ENCODE results near the gene OSBPL6. TPM values are rescaled to one million over a fixed set of nuclear protein-coding genes. Genes with fewer than 3 reads are reported as not detected.
"Not testable (repeated sequence)": the region's sequence is repeated elsewhere in the genome, so short reads cannot be mapped to it uniquely, and the experiment has no call there.

The OSBPL6 gene
- total RNA-seq, 1 experiment from 2014 or later = 12.3 TPM

- no peak for DNase-seq (ENCODE audit: low read depth)
Observed at GRCh38 chr2:178401994-178402437, 207.7 kb downstream of the OSBPL6 start.

GRCh38 chr2:178403671-178404306 lies 209.5 kb downstream of the OSBPL6 start:
- DNase-seq (ENCODE audit: low read depth) = peak; percentile 77

GRCh38 chr2:178404368-178404767 lies 210.1 kb downstream of the OSBPL6 start:
- DNase-seq (ENCODE audit: low read depth) = peak; percentile 96

GRCh38 chr2:178409261-178409660 lies 214.9 kb downstream of the OSBPL6 start:
- DNase-seq (ENCODE audit: low read depth) = no peak

- DNase-seq (ENCODE audit: low read depth) = no peak
Observed at GRCh38 chr2:178412047-178412446, 217.7 kb downstream of the OSBPL6 start.

- not testable (repeated sequence) for DNase-seq (ENCODE audit: low read depth)
Observed at GRCh38 chr2:178412453-178412852, 218.1 kb downstream of the OSBPL6 start.

- peak; percentile 84 for DNase-seq (ENCODE audit: low read depth)
Observed at GRCh38 chr2:178413472-178414265, 219.4 kb downstream of the OSBPL6 start.

GRCh38 chr2:178414266-178415247 lies 220.2 kb downstream of the OSBPL6 start:
- DNase-seq (ENCODE audit: low read depth) = peak; percentile 97

GRCh38 chr2:178415979-178416378 lies 221.7 kb downstream of the OSBPL6 start:
- no peak for DNase-seq (ENCODE audit: low read depth)

DNA sequence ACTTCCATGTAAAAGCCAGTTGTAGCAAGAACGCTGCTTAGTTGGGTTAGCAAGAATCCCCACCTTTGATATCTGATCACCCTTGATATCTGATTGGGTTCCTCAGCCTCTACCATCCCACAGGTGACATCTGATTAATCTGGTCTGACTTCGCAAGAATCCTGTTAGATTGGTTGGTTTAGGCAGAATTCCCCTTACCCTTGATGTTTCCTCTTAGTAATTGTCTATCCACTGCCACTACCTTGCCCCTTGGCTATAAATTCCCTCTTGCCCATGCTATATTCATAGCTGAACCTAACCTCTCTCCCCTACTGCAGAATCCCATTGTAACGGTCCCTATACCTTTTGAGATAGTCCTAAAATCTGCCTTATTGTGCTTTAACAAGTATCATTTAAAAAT lies 223.6 kb downstream of the OSBPL6 start:
- no peak for DNase-seq (ENCODE audit: low read depth)

GRCh38 chr2:178418426-178418825 lies 224.1 kb downstream of the OSBPL6 start:
- no peak for DNase-seq (ENCODE audit: low read depth)

DNA sequence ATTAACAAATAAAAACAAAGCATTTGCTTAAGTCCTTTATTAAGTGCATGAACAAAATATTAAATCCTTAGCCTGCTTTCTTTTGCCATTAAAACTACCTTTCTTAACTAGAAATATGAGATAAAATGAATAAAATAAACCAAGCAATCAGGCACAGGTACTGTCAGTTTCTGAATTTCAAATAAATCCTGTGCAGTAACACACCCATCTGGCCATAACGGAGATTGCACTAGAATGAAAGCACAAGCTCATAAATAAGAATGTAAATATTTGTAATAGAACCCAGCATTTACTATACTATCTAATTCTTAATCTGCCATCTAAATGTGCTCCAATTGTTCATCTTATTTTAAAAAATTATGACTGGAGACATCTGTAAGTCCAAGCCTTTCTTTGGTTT lies 224.8 kb downstream of the OSBPL6 start:
- no peak for DNase-seq (ENCODE audit: low read depth)

DNA sequence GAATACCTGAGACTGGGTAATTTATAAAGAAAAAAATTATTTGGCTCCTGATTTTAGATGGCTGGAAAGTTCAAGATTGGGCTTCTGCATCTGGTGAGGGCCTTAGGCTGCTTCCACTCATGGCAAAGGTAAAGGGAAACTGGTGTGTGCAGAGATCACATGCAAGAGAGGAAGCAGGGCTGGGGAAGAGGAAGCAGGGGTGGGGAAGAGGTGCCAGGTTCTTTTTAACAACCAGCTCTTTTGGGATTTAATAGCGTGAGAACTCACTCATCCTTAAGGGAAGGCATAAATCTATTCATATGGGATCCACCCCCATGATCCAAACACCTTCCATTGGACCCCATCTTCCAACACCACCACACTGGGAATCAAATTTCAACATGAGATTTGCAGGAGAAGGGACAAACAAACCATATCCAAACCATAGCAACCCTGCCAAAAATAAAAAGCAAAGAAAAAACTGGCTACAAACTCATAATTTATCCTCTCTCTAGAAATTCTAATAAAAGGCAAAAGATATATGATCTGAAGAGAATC lies 226.2 kb downstream of the OSBPL6 start:
- no peak for DNase-seq (ENCODE audit: low read depth)

GRCh38 chr2:178422097-178422496 lies 227.8 kb downstream of the OSBPL6 start:
- no peak for DNase-seq (ENCODE audit: low read depth)

DNA sequence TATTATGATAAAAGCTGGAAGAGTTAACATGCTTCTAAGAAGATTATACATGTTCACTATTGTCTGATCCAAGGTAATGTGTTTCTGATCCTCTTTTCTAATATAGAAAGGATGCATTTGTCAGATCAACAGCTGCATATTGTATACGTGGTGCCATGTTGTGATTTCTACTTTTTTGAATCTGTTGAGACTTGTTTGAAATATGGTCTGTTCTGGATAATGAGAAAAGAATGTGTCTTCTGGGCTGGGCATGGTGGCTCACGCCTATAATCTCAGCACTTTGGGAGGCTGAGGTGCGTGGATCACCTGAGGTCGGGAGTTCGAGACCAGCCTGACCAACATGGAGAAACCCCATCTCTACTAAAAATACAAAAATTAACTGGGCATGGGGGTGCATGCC lies 229.4 kb downstream of the OSBPL6 start:
- DNase-seq (ENCODE audit: low read depth) = not testable (repeated sequence)

GRCh38 chr2:178425255-178425827 lies 231.0 kb downstream of the OSBPL6 start:
- no peak for DNase-seq (ENCODE audit: low read depth)

- peak; percentile 50 for DNase-seq (ENCODE audit: low read depth)
Observed at GRCh38 chr2:178426388-178426787, 232.1 kb downstream of the OSBPL6 start.

GRCh38 chr2:178427458-178427857 lies 233.1 kb downstream of the OSBPL6 start:
- no peak for DNase-seq (ENCODE audit: low read depth)

- no peak for DNase-seq (ENCODE audit: low read depth)
Observed at GRCh38 chr2:178428396-178428806, 234.1 kb downstream of the OSBPL6 start.

GRCh38 chr2:178429336-178429735 lies 235.0 kb downstream of the OSBPL6 start:
- no peak for DNase-seq (ENCODE audit: low read depth)

DNA sequence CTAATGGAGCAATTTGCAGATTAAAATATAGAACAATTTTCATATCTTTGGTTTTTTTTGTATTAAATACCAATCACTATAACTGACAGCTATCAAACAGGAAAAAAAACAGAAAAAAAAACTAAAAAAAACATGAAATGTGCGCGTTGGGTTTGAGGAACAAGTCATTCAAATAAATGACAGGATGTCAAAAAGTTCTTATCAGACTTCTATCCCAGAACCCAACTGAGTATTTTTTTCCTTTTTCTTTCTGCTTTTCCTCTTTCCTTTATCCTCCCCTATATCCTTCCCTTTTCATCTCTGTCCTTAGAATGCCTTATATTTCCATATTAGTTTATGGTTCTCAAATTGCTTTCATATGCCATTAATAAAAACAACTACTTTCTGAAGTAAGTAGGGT lies 242.3 kb downstream of the OSBPL6 start:
- DNase-seq (ENCODE audit: low read depth) = no peak
